Measurements from ENCODE around the gene ZNF827. TPM values are rescaled to one million over a fixed set of nuclear protein-coding genes. Genes with fewer than 3 reads are reported as not detected.

The ZNF827 gene
- total RNA-seq, 1 donor from 2014 or later: 50.2 TPM

GRCh38 chr4:145805490-145805889, 133.1 kb downstream of the ZNF827 start:
- Mint-ChIP-seq H3K4me3 (ENCODE audit: low read depth) (no peak overlapping the region), H3K27ac (no peak overlapping the region), H3K27me3 (no peaks in the 10 kb centered on the region), H3K4me1 (ENCODE audit: low read depth) (peaks cover 14% of the 10 kb centered on the region), H3K36me3 (ENCODE audit: insufficient read depth) (peaks cover 24% of the 10 kb centered on the region), H3K9me3 (ENCODE audit: low read depth) (peaks cover 11% of the 10 kb centered on the region)
- TF ChIP-seq CTCF (IDR thresholded peaks at IDR 0.05; ENCODE audit: unreplicated experiment): no peak
- DNase-seq (ENCODE audit: low spot score, unreplicated experiment): no peak

GRCh38 chr4:145804116-145804515, 134.5 kb downstream of the ZNF827 start:
- Mint-ChIP-seq H3K4me3 (ENCODE audit: low read depth) (no peak overlapping the region), H3K4me1 (ENCODE audit: low read depth) (peaks cover 14% of the 10 kb centered on the region), H3K9me3 (ENCODE audit: low read depth) (peaks cover 3% of the 10 kb centered on the region), H3K27ac (no peak overlapping the region), H3K27me3 (no peaks in the 10 kb centered on the region), H3K36me3 (ENCODE audit: insufficient read depth) (peaks cover 15% of the 10 kb centered on the region)
- no peak for TF ChIP-seq CTCF (IDR thresholded peaks at IDR 0.05; ENCODE audit: unreplicated experiment)
- no peak for DNase-seq (ENCODE audit: low spot score, unreplicated experiment)

- H3K4me1 Mint-ChIP-seq (ENCODE audit: low read depth): peaks cover 3% of the 10 kb centered on the region
- H3K27me3 Mint-ChIP-seq: no peaks in the 10 kb centered on the region
- DNase-seq (ENCODE audit: low spot score, unreplicated experiment): no peak
- H3K36me3 Mint-ChIP-seq (ENCODE audit: insufficient read depth): peaks cover 3% of the 10 kb centered on the region
- no peak overlapping the region for H3K4me3 Mint-ChIP-seq (ENCODE audit: low read depth)
- no peak overlapping the region for H3K27ac Mint-ChIP-seq
- TF ChIP-seq CTCF (IDR thresholded peaks at IDR 0.05; ENCODE audit: unreplicated experiment): no peak
- H3K9me3 Mint-ChIP-seq (ENCODE audit: low read depth): no peaks in the 10 kb centered on the region
Observed at GRCh38 chr4:145799223-145799622, 139.4 kb downstream of the ZNF827 start.

- no peak for TF ChIP-seq CTCF (IDR thresholded peaks at IDR 0.05; ENCODE audit: unreplicated experiment)
- H3K36me3 Mint-ChIP-seq (ENCODE audit: insufficient read depth): peaks cover 1% of the 10 kb centered on the region
- H3K27me3 Mint-ChIP-seq: no peaks in the 10 kb centered on the region
- no peaks in the 10 kb centered on the region for H3K9me3 Mint-ChIP-seq (ENCODE audit: low read depth)
- peaks cover 6% of the 10 kb centered on the region for H3K4me1 Mint-ChIP-seq (ENCODE audit: low read depth)
- H3K4me3 Mint-ChIP-seq (ENCODE audit: low read depth): no peak overlapping the region
- H3K27ac Mint-ChIP-seq: no peak overlapping the region
- DNase-seq (ENCODE audit: low spot score, unreplicated experiment): no peak
Observed at GRCh38 chr4:145797278-145797677, 141.3 kb downstream of the ZNF827 start.

GRCh38 chr4:145796346-145796745, 142.3 kb downstream of the ZNF827 start:
- H3K4me1 Mint-ChIP-seq (ENCODE audit: low read depth): peaks cover 3% of the 10 kb centered on the region
- no peak overlapping the region for H3K4me3 Mint-ChIP-seq (ENCODE audit: low read depth)
- peak overlapping the region; percentile 78 for H3K27ac Mint-ChIP-seq
- H3K9me3 Mint-ChIP-seq (ENCODE audit: low read depth): no peaks in the 10 kb centered on the region
- no peak for TF ChIP-seq CTCF (IDR thresholded peaks at IDR 0.05; ENCODE audit: unreplicated experiment)
- H3K27me3 Mint-ChIP-seq: no peaks in the 10 kb centered on the region
- H3K36me3 Mint-ChIP-seq (ENCODE audit: insufficient read depth): peaks cover 1% of the 10 kb centered on the region
- no peak for DNase-seq (ENCODE audit: low spot score, unreplicated experiment)

Measured in progenitor cell of endocrine pancreas (in vitro differentiated cells).